CD4-positive, alpha-beta memory T cell (primary cell): ENCODE data around the gene ALX3. TPM values are rescaled to one million over a fixed set of nuclear protein-coding genes. Genes with fewer than 3 reads are reported as not detected.

Experiments
- CTCF ChIA-PET: fragments of 350-600 bp; sonication (Branson Sonifier 250); formaldehyde crosslinking; loops from one replicate; lab custom pipeline; 2021; ENCODE audit warnings: inconsistent platforms; ENCODE audit not compliant: partially characterized antibody; lab: Charles Lee
- POLR2A ChIA-PET: fragments of 350-600 bp; sonication (Branson Sonifier 250); formaldehyde crosslinking; loops from one replicate; lab custom pipeline; 2021; ENCODE audit not compliant: partially characterized antibody; lab: Charles Lee
- DNase-seq, 5 donors: peaks; one replicate each; pipeline versions ENCODE4 v3.0.0 to v3.0.0-alpha.2; 2020 to 2022; ENCODE audit warnings: mixed read lengths in 1 of 5
- H3K27ac ChIP-seq: one replicate; pipeline ENCODE4 v1.7.0; 2013; ENCODE audit warnings: low read depth, low read length
- H3K27me3 ChIP-seq: 2 replicates; pipeline ENCODE4 v1.7.0; 2013; ENCODE audit warnings: mild to moderate bottlenecking, low read length, moderate library complexity; ENCODE audit not compliant: insufficient read depth
- H3K36me3 ChIP-seq: 2 replicates; pipeline ENCODE4 v1.7.0; 2013; ENCODE audit warnings: mild to moderate bottlenecking, low read length, moderate library complexity; ENCODE audit not compliant: insufficient read depth
- H3K4me1 ChIP-seq: 2 replicates; pipeline ENCODE4 v1.7.0; 2013; ENCODE audit warnings: mild to moderate bottlenecking, low read length, moderate library complexity; ENCODE audit not compliant: insufficient read depth
- H3K4me3 ChIP-seq, 2 donors: one replicate each; pipeline ENCODE4 v1.7.0; 2013; ENCODE audit warnings: low read length in 2 of 2, mild to moderate bottlenecking in 1 of 2
- H3K9me3 ChIP-seq, 2 donors: one replicate each; pipeline ENCODE4 v1.7.0; 2013; ENCODE audit warnings: low read length in 2 of 2, control low read depth in 1 of 2; ENCODE audit not compliant: control insufficient read depth in 1 of 2
- H3K27ac Mint-ChIP-seq, 7 donors: one replicate each; pipeline ENCODE4 v1.8.0; 2020 to 2021; ENCODE audit warnings: mixed read lengths in 7 of 7, mild to moderate bottlenecking in 6 of 7, inconsistent platforms in 3 of 7, moderate library complexity in 3 of 7
- H3K27me3 Mint-ChIP-seq, 2 donors: one replicate each; pipeline ENCODE4 v1.8.0; 2020 to 2021; ENCODE audit warnings: mixed read lengths in 2 of 2
- H3K36me3 Mint-ChIP-seq, 2 donors: one replicate each; pipeline ENCODE4 v1.8.0; 2020 to 2021; ENCODE audit warnings: mixed read lengths in 2 of 2, inconsistent platforms in 1 of 2, mild to moderate bottlenecking in 1 of 2
- H3K4me1 Mint-ChIP-seq, 4 donors: one replicate each; pipeline ENCODE4 v1.8.0; 2020 to 2021; ENCODE audit warnings: mixed read lengths in 4 of 4, mild to moderate bottlenecking in 1 of 4
- H3K4me3 Mint-ChIP-seq, 8 donors: one replicate each; pipeline ENCODE4 v1.8.0; 2020 to 2021; ENCODE audit warnings: mixed read lengths in 8 of 8, mild to moderate bottlenecking in 7 of 8, moderate library complexity in 6 of 8, inconsistent platforms in 3 of 8
- H3K9me3 Mint-ChIP-seq, 8 donors: one replicate each; pipeline ENCODE4 v1.8.0; 2020 to 2021; ENCODE audit warnings: mixed read lengths in 8 of 8, mild to moderate bottlenecking in 5 of 8, inconsistent platforms in 3 of 8, moderate library complexity in 1 of 8
- intact Hi-C: fragments of 100-400 bp; cut with micrococcal nuclease; formaldehyde crosslinking; loops from one replicate; pipeline ENCODE4 v1.15.1; 2023
- polyA plus RNA-seq, 2 donors: library from polyadenylated mRNA; unstranded; fragments of 300-500 nt; fragmentation: Illumina TruSeq; gene quantifications; one replicate each; pipeline ENCODE4 v1.2.3, GENCODE V29; 2021
- total RNA-seq, 2 experiments: library from RNA; stranded (reverse); gene quantifications; one replicate each; pipeline ENCODE4 v1.2.3, GENCODE V29; 2021

Gene ALX3
- total and polyA plus RNA-seq, 4 experiments from 2014 or later: not detected

GRCh38 chr1:110089561-110090275 is 19.2 kb upstream of the ALX3 start:
- CTCF ChIA-PET: interaction anchor here (1.1 to 3.2 kb wide), 3 partner anchors 16 to 370 kb away, joined by 4 to 18 read pairs (median 13); no protein-coding TSS in a partner anchor
- H3K4me1 Mint-ChIP-seq: peaks cover 0 to 10% (median 4%) of the 10 kb centered on the region in 4 donors
- intact Hi-C loops: no loop called here

GRCh38 chr1:110088739-110089316 is 18.4 kb upstream of the ALX3 start:
- H3K9me3 Mint-ChIP-seq: peaks cover 0 to 2% (median 0%) of the 10 kb centered on the region in 8 donors
- Histone ChIP-seq H3K36me3 (no peaks in the 10 kb centered on the region), H3K4me1 (peaks cover 6% of the 10 kb centered on the region), H3K27ac (no peak overlapping the region), H3K4me3 (no peak overlapping the region), H3K9me3 (no peaks in the 10 kb centered on the region), H3K27me3 (peaks cover 17% of the 10 kb centered on the region)
- H3K4me3 Mint-ChIP-seq: no peak overlapping the region
- intact Hi-C loops: no loop called here
- no peak for DNase-seq
- H3K27me3 Mint-ChIP-seq: peaks cover 27 to 37% of the 10 kb centered on the region in 2 donors
- H3K36me3 Mint-ChIP-seq: peaks cover 0 to 2% of the 10 kb centered on the region in 2 donors
- H3K27ac Mint-ChIP-seq: no peak overlapping the region
- POLR2A ChIA-PET: no interaction called here
- peaks cover 1 to 14% (median 6%) of the 10 kb centered on the region in 4 donors for H3K4me1 Mint-ChIP-seq
- CTCF ChIA-PET: interaction anchor here (0.7 to 3.2 kb wide), 11 partner anchors 9 to 371 kb away, joined by 3 to 40 read pairs (median 5); partner anchors contain the start of gene UBL4B

More at GRCh38 chr1:110089561-110090275, 19.2 kb upstream of the ALX3 start:
- Mint-ChIP-seq H3K36me3 (peaks cover 0 to 1% of the 10 kb centered on the region in 2 donors), H3K27ac (no peak overlapping the region), H3K27me3 (peaks cover 24 to 40% of the 10 kb centered on the region in 2 donors), H3K9me3 (peaks cover 0 to 2% (median 0%) of the 10 kb centered on the region in 8 donors), H3K4me3 (no peak overlapping the region)
- DNase-seq: no peak
- POLR2A ChIA-PET: interaction anchor here (0.6 kb wide), 1 partner anchor 31 kb away, joined by 3 read pairs; no protein-coding TSS in a partner anchor
- H3K36me3 ChIP-seq: no peaks in the 10 kb centered on the region
- no peaks in the 10 kb centered on the region for H3K9me3 ChIP-seq
- no peak overlapping the region for H3K4me3 ChIP-seq
- peaks cover 5% of the 10 kb centered on the region for H3K4me1 ChIP-seq
- peaks cover 14% of the 10 kb centered on the region for H3K27me3 ChIP-seq
- H3K27ac ChIP-seq: no peak overlapping the region

GRCh38 chr1:110087812-110088738 is 17.6 kb upstream of the ALX3 start:
- Mint-ChIP-seq H3K9me3 (peaks cover 0 to 2% (median 0%) of the 10 kb centered on the region in 8 donors), H3K27me3 (peaks cover 31 to 44% of the 10 kb centered on the region in 2 donors), H3K27ac (no peak overlapping the region), H3K36me3 (peaks cover 0 to 2% of the 10 kb centered on the region in 2 donors), H3K4me3 (peak overlapping the region in 1 of 8 donors; percentile 55), H3K4me1 (peaks cover 9 to 22% (median 11%) of the 10 kb centered on the region in 4 donors)
- Histone ChIP-seq H3K9me3 (no peaks in the 10 kb centered on the region), H3K4me3 (no peak overlapping the region), H3K27ac (no peak overlapping the region), H3K27me3 (peaks cover 24% of the 10 kb centered on the region), H3K4me1 (peaks cover 12% of the 10 kb centered on the region), H3K36me3 (no peaks in the 10 kb centered on the region)
- intact Hi-C loops: no loop called here
- POLR2A ChIA-PET: interaction anchor here (0.9 kb wide), 1 partner anchor 372 kb away, joined by 3 read pairs; no protein-coding TSS in a partner anchor
- DNase-seq: peak in 2 of 5 donors; percentile 42 to 46
- CTCF ChIA-PET: interaction anchor here (0.7 to 3.2 kb wide), 16 partner anchors 10 to 848 kb away, joined by 3 to 40 read pairs (median 4); partner anchors contain the start of gene UBL4B

GRCh38 chr1:110086961-110087360 is 16.5 kb upstream of the ALX3 start:
- H3K4me3 Mint-ChIP-seq: no peak overlapping the region
- Histone ChIP-seq H3K4me1 (peaks cover 12% of the 10 kb centered on the region), H3K27me3 (peaks cover 28% of the 10 kb centered on the region), H3K36me3 (no peaks in the 10 kb centered on the region), H3K4me3 (no peak overlapping the region), H3K9me3 (no peaks in the 10 kb centered on the region), H3K27ac (no peak overlapping the region)
- ChIA-PET POLR2A (no interaction called here), CTCF (interaction anchor here (1.0 to 3.2 kb wide), 5 partner anchors 18 to 849 kb away, joined by 3 to 40 read pairs (median 8); no protein-coding TSS in a partner anchor)
- H3K36me3 Mint-ChIP-seq: peaks cover 0 to 2% of the 10 kb centered on the region in 2 donors
- peaks cover 9 to 22% (median 14%) of the 10 kb centered on the region in 4 donors for H3K4me1 Mint-ChIP-seq
- DNase-seq: no peak
- H3K9me3 Mint-ChIP-seq: no peaks in the 10 kb centered on the region
- H3K27ac Mint-ChIP-seq: no peak overlapping the region
- H3K27me3 Mint-ChIP-seq: peaks cover 36 to 48% of the 10 kb centered on the region in 2 donors
- intact Hi-C loops: no loop called here

- intact Hi-C loops: no loop called here
- POLR2A ChIA-PET: no interaction called here
- Mint-ChIP-seq H3K27ac (peak overlapping the region in 1 of 7 donors; percentile 43), H3K4me1 (peaks cover 9 to 22% (median 14%) of the 10 kb centered on the region in 4 donors), H3K4me3 (peak overlapping the region in 6 of 8 donors; percentile 2 to 85 (median 44)), H3K36me3 (peaks cover 0 to 2% of the 10 kb centered on the region in 2 donors), H3K9me3 (no peaks in the 10 kb centered on the region), H3K27me3 (peaks cover 40 to 49% of the 10 kb centered on the region in 2 donors)
- H3K36me3 ChIP-seq: no peaks in the 10 kb centered on the region
- no peaks in the 10 kb centered on the region for H3K9me3 ChIP-seq
- H3K27ac ChIP-seq: no peak overlapping the region
- H3K4me3 ChIP-seq: no peak overlapping the region
- CTCF ChIA-PET: interaction anchor here (1.2 kb wide), 1 partner anchor 25 kb away, joined by 4 read pairs; no protein-coding TSS in a partner anchor
- H3K4me1 ChIP-seq: peaks cover 12% of the 10 kb centered on the region
- DNase-seq: no peak
- peaks cover 28% of the 10 kb centered on the region for H3K27me3 ChIP-seq
Measured at GRCh38 chr1:110085671-110086070, 15.2 kb upstream of the ALX3 start.

- ChIA-PET POLR2A (no interaction called here), CTCF (interaction anchor here (1.2 to 1.4 kb wide), 2 partner anchors 10 to 19 kb away, joined by 3 to 4 read pairs; no protein-coding TSS in a partner anchor)
- no peaks in the 10 kb centered on the region for H3K9me3 ChIP-seq
- intact Hi-C loops: no loop called here
- H3K27me3 ChIP-seq: peaks cover 28% of the 10 kb centered on the region
- H3K27ac ChIP-seq: no peak overlapping the region
- H3K4me1 ChIP-seq: peaks cover 12% of the 10 kb centered on the region
- Mint-ChIP-seq H3K36me3 (peaks cover 0 to 2% of the 10 kb centered on the region in 2 donors), H3K27ac (peak overlapping the region in 1 of 7 donors; percentile 41), H3K9me3 (no peaks in the 10 kb centered on the region), H3K4me1 (peaks cover 9 to 22% (median 14%) of the 10 kb centered on the region in 4 donors), H3K27me3 (peaks cover 38 to 49% of the 10 kb centered on the region in 2 donors), H3K4me3 (peak overlapping the region; percentile 79 to 94 (median 89))
- peak in 1 of 5 donors; percentile 28 for DNase-seq
- peak overlapping the region; percentile 59 to 63 for H3K4me3 ChIP-seq
- H3K36me3 ChIP-seq: no peaks in the 10 kb centered on the region
Measured at GRCh38 chr1:110084227-110085078, 14.0 kb upstream of the ALX3 start.
